CD14-positive monocyte (primary cell): ENCODE measurements around the gene CNTRL. TPM values are rescaled to one million over a fixed set of nuclear protein-coding genes. Genes with fewer than 3 reads are reported as not detected.

Source experiments
- DNase-seq, 3 donors: peaks; one replicate each; pipeline ENCODE4 v3.0.0-alpha.2; 2011 to 2022
- H2AFZ ChIP-seq: 2 replicates; pipeline ENCODE4 v1.6.0; 2012; ENCODE audit warnings: mild to moderate bottlenecking, low read depth, low read length, inconsistent platforms; ENCODE audit not compliant: insufficient read depth, poor library complexity, severe bottlenecking
- H3K27ac ChIP-seq, 2 donors: 1 replicate in 1 of 2; 2 replicates in 1 of 2; pipeline ENCODE4 v1.5.1; 2012 to 2013; ENCODE audit warnings: low read length in 2 of 2, control low read depth in 1 of 2, inconsistent platforms in 1 of 2, low read depth in 1 of 2, mild to moderate bottlenecking in 1 of 2
- H3K27me3 ChIP-seq, 2 donors: one replicate each; pipeline versions ENCODE4 v1.6.0 to v1.6.1; 2011 to 2013; ENCODE audit warnings: low read length in 2 of 2; ENCODE audit not compliant: control insufficient read depth in 2 of 2, insufficient read depth in 2 of 2
- H3K36me3 ChIP-seq, 2 donors: replicated peaks in 1 of 2; 1 replicate in 1 of 2; 2 replicates in 1 of 2; pipeline versions ENCODE4 v1.5.1 to v1.6.1; 2012 to 2013; ENCODE audit warnings: low read length in 2 of 2, control low read depth in 1 of 2, inconsistent platforms in 1 of 2, mild to moderate bottlenecking in 1 of 2; ENCODE audit not compliant: insufficient read depth in 2 of 2, control insufficient read depth in 1 of 2
- H3K4me1 ChIP-seq, 2 donors: 1 replicate in 1 of 2; 2 replicates in 1 of 2; pipeline versions ENCODE4 v1.5.1 to v1.6.1; 2012 to 2013; ENCODE audit warnings: low read length in 2 of 2, control low read depth in 1 of 2, inconsistent platforms in 1 of 2, mild to moderate bottlenecking in 1 of 2, moderate library complexity in 1 of 2; ENCODE audit not compliant: insufficient read depth in 2 of 2, control insufficient read depth in 1 of 2
- H3K4me2 ChIP-seq: replicated peaks from 2 replicates; pipeline ENCODE3; 2012; ENCODE audit warnings: low read length, moderate library complexity, mild to moderate bottlenecking; ENCODE audit not compliant: poor library complexity, severe bottlenecking; ENCODE audit errors: extremely low read depth
- H3K4me3 ChIP-seq, 3 experiments: fragments of 200-600 bp in 1 of 3; sonication (generic) in 1 of 3; replicated peaks in 1 of 3; 1 replicate in 2 of 3; 2 replicates in 1 of 3; pipeline ENCODE4 v1.5.1; 2011 to 2013; ENCODE audit warnings: low read length in 3 of 3, mild to moderate bottlenecking in 3 of 3, control low read depth in 2 of 3, low read depth in 2 of 3, inconsistent platforms in 1 of 3, moderate library complexity in 1 of 3
- H3K79me2 ChIP-seq: 2 replicates; pipeline ENCODE4 v1.6.0; 2012; ENCODE audit warnings: mild to moderate bottlenecking, control low read depth, inconsistent platforms, low read length, moderate library complexity; ENCODE audit not compliant: insufficient read depth
- H3K9ac ChIP-seq: 2 replicates; pipeline ENCODE4 v1.6.0; 2017; ENCODE audit warnings: low read length, mild to moderate bottlenecking; ENCODE audit not compliant: insufficient read depth, poor library complexity, severe bottlenecking
- H3K9me3 ChIP-seq, 2 donors: replicated peaks in 1 of 2; 1 replicate in 1 of 2; 2 replicates in 1 of 2; pipeline versions ENCODE4 v1.5.1 to v1.6.1; 2012 to 2013; ENCODE audit warnings: low read length in 2 of 2, control low read depth in 1 of 2; ENCODE audit not compliant: control insufficient read depth in 1 of 2, insufficient read depth in 1 of 2
- H4K20me1 ChIP-seq: 2 replicates; pipeline ENCODE4 v1.6.0; 2012; ENCODE audit warnings: mild to moderate bottlenecking, low read length, control low read depth, moderate library complexity; ENCODE audit not compliant: insufficient read depth
- H3K27ac Mint-ChIP-seq, 7 donors: one replicate each; pipeline ENCODE4 v1.8.0; 2020; ENCODE audit warnings: mild to moderate bottlenecking in 7 of 7, mixed read lengths in 7 of 7, moderate library complexity in 6 of 7, inconsistent platforms in 2 of 7
- H3K27me3 Mint-ChIP-seq, 3 donors: one replicate each; pipeline ENCODE4 v1.8.0; 2021 to 2022; ENCODE audit warnings: low read depth in 3 of 3, mild to moderate bottlenecking in 3 of 3, mixed read lengths in 3 of 3, moderate library complexity in 3 of 3, inconsistent platforms in 1 of 3
- H3K36me3 Mint-ChIP-seq, 2 donors: one replicate each; pipeline ENCODE4 v1.8.0; 2020; ENCODE audit warnings: mixed read lengths in 2 of 2, inconsistent platforms in 1 of 2, mild to moderate bottlenecking in 1 of 2
- H3K4me1 Mint-ChIP-seq: one replicate; pipeline ENCODE4 v1.8.0; 2020; ENCODE audit warnings: mild to moderate bottlenecking, mixed read lengths
- H3K4me3 Mint-ChIP-seq, 2 donors: one replicate each; pipeline ENCODE4 v1.8.0; 2020; ENCODE audit warnings: mild to moderate bottlenecking in 2 of 2, mixed read lengths in 2 of 2, moderate library complexity in 1 of 2
- H3K9me3 Mint-ChIP-seq, 7 donors: one replicate each; pipeline ENCODE4 v1.8.0; 2020 to 2022; ENCODE audit warnings: mixed read lengths in 7 of 7, mild to moderate bottlenecking in 6 of 7, moderate library complexity in 6 of 7, inconsistent platforms in 2 of 7
- CTCF ChIP-seq: fragments of 200-600 bp; IDR thresholded peaks from one replicate; pipeline ENCODE4 v1.8.0; 2022; ENCODE audit warnings: antibody characterized with exemption, mild to moderate bottlenecking
- WGBS: methylation state at CpG from one replicate; pipeline ENCODE4 v1.1.5; 2013; ENCODE audit warnings: missing lambda C conversion rate; ENCODE audit not compliant: insufficient coverage; 5-methylcytosine and 5-hydroxymethylcytosine counted together
- intact Hi-C, 2 donors: fragments of 100-400 bp; cut with micrococcal nuclease; formaldehyde crosslinking; loops; one replicate each; pipeline versions ENCODE4 v1.15.0 to v1.15.1; 2023
- polyA minus RNA-seq: library from RNA; depleted of rRNA, polyadenylated mRNA; stranded (reverse); fragments of >200 nt; gene quantifications from 2 replicates; pipeline ENCODE4 v1.2.3, GENCODE V29; 2012
- polyA plus RNA-seq, 3 donors: library from polyadenylated mRNA; depleted of rRNA in 1 of 3; unstranded in 2 of 3; stranded (reverse) in 1 of 3; fragments of 300-500 nt in 2 of 3; fragments of >200 nt in 1 of 3; fragmentation: Illumina TruSeq in 2 of 3; gene quantifications; 1 replicate in 2 of 3; 2 replicates in 1 of 3; pipeline ENCODE4 v1.2.3, GENCODE V29; 2012 to 2021
- total RNA-seq, 12 experiments: library from RNA in 1 of 12; stranded (reverse) in 1 of 12; fragments of 120-200 nt in 1 of 12; gene quantifications; one replicate each; pipeline ENCODE4 v1.2.4 and lab custom pipeline; 2013 to 2026; ENCODE audit warnings: mixed read lengths in 6 of 12, inconsistent platforms in 1 of 12

The CNTRL gene
- 54.4 TPM for total RNA-seq (2013)
- 10 to 100 TPM in 1 of 3 donors, 1 to 10 TPM in 2; 3.9 to 26.8 (median 4.8) TPM for polyA plus RNA-seq
- polyA minus RNA-seq, result 16.3 and 21.3 TPM in 2 replicates
- total RNA-seq (lab: John Stamatoyannopoulos, UW), result 40.0 to 138 (median 81.0) reads per million in 11 experiments

GRCh38 chr9:121074370-121075250, at the start of gene CNTRL:
TSS of gene CNTRL (plus strand) at chr9:121074955. CDS start at chr9:121088327, 13,372 bp downstream.
- Histone ChIP-seq H3K4me3 (peak within 1 kb of the TSS; percentile 71 to 90 (median 85)), H3K9me3 (no peaks in the 10 kb centered on the region), H3K4me2 (peak within 1 kb of the TSS; percentile 88), H3K4me1 (peaks cover 47 to 53% of the 10 kb centered on the region in 2 donors), H3K27me3 (no peaks in the 10 kb centered on the region), H3K36me3 (peaks cover under 1 to 2% of the 10 kb centered on the region in 2 donors), H3K79me2 (peaks cover 78% of the 10 kb centered on the region), H4K20me1 (peaks cover 28% of the 10 kb centered on the region), H3K9ac (peak within 1 kb of the TSS; percentile 90), H3K27ac (peak within 1 kb of the TSS; percentile 83 to 97), H2AFZ (peak within 1 kb of the TSS; percentile 98)
- WGBS, result under 1% methylated on average over 84 of the region's 85 CpGs
- Mint-ChIP-seq H3K9me3 (no peaks in the 10 kb centered on the region), H3K27me3 (peaks cover 0 to under 1% (median 0%) of the 10 kb centered on the region in 3 donors), H3K27ac (peak within 1 kb of the TSS; percentile 88 to 99 (median 97)), H3K4me3 (peak within 1 kb of the TSS; percentile 97 to 99), H3K36me3 (peaks cover 1 to 6% of the 10 kb centered on the region in 2 donors), H3K4me1 (peaks cover 54% of the 10 kb centered on the region)
- DNase-seq, result peak; percentile 65 to 71 (median 66)
- TF ChIP-seq CTCF, result no peak
- intact Hi-C loops, result loop anchor here in 1 of 2 donors (5.0 kb wide), 1 partner anchor 322 kb away; no protein-coding TSS in a partner anchor

GRCh38 chr9:121026260-121026691, 48.5 kb upstream of the CNTRL start:
- Mint-ChIP-seq H3K4me1 (no peaks in the 10 kb centered on the region), H3K4me3 (no peak overlapping the region), H3K27ac (no peak overlapping the region), H3K27me3 (no peaks in the 10 kb centered on the region), H3K36me3 (peaks cover 12% of the 10 kb centered on the region in 2 donors), H3K9me3 (peaks cover 0 to 2% (median 0%) of the 10 kb centered on the region in 7 donors)
- TF ChIP-seq CTCF, result no peak
- no CpG with 5 or more reads among the region's 3 CpGs for WGBS
- Histone ChIP-seq H3K4me2 (no peak overlapping the region), H3K79me2 (no peaks in the 10 kb centered on the region), H3K36me3 (peaks cover 0 to 13% of the 10 kb centered on the region in 2 donors), H3K4me3 (no peak overlapping the region), H3K27me3 (no peaks in the 10 kb centered on the region), H2AFZ (no peak overlapping the region), H3K4me1 (no peaks in the 10 kb centered on the region), H3K9ac (no peak overlapping the region), H4K20me1 (no peaks in the 10 kb centered on the region), H3K27ac (no peak overlapping the region), H3K9me3 (no peaks in the 10 kb centered on the region)
- no peak for DNase-seq
- intact Hi-C loops, result no loop called here
